DOHH2 (cell line): Measurements from ENCODE around the gene NAA25.

Experiments
- EZH2phosphoT487 ChIP-seq: fragments of 200-600 bp; sonication (generic); IDR thresholded peaks from 2 replicates; pipeline ENCODE4 v1.6.1; 2017; ENCODE audit warnings: borderline replicate concordance, mild to moderate bottlenecking, antibody characterized with exemption, low read length, moderate library complexity, mixed read lengths
- TF ChIP-seq, protein P1 (sequence below): fragments of 200-600 bp; sonication (generic); IDR thresholded peaks from one replicate; pipeline ENCODE4 v1.5.1; 2014; ENCODE audit warnings: antibody characterized with exemption, mild to moderate bottlenecking, low read depth, low read length; ENCODE audit not compliant: poor library complexity, severe bottlenecking

DNA sequence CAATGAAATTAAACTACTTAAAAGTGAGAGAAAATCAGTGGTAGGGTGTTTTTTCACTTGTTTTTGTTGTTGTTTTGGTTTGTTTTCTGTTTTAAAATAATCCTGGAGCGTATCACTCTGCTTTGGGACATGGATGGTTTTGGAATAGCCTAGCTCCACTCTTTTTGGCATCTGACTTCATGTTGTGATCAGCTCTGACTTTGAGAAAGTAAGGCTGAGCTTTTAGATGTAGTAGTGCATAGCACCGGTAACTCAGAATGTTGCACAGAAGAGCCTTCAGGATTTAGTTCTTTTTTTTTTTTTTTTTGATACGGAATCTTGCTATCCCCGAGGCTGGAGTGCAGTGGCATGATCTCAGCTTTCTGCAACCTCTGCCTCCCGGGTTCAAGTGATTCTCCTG, 24.8 kb upstream of the NAA25 start:
- TF ChIP-seq, protein P1, sequence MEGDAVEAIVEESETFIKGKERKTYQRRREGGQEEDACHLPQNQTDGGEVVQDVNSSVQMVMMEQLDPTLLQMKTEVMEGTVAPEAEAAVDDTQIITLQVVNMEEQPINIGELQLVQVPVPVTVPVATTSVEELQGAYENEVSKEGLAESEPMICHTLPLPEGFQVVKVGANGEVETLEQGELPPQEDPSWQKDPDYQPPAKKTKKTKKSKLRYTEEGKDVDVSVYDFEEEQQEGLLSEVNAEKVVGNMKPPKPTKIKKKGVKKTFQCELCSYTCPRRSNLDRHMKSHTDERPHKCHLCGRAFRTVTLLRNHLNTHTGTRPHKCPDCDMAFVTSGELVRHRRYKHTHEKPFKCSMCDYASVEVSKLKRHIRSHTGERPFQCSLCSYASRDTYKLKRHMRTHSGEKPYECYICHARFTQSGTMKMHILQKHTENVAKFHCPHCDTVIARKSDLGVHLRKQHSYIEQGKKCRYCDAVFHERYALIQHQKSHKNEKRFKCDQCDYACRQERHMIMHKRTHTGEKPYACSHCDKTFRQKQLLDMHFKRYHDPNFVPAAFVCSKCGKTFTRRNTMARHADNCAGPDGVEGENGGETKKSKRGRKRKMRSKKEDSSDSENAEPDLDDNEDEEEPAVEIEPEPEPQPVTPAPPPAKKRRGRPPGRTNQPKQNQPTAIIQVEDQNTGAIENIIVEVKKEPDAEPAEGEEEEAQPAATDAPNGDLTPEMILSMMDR, result no peak
- no peak for TF ChIP-seq EZH2phosphoT487
